ENCODE results near the gene KCNJ6.

DNA sequence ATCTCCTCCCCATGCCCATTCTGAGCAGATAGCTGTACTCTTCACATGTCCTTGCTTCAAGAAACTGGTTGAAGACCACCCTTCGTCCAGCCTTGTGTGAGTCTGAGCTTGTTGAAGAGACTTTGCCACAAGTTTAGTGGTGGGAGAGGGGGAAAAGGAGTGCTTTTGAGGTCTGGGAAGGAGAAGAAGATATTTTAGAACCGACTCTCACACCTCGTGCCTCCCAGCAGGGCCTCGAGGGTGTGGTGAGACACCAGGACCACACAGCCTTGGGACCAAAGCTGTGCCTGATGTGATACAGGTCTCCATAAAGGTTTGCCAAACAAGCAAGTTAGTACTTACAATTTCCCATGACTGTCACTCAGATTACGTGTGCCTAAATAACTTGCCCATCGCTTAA, 347.8 kb downstream of the KCNJ6 start:
- TF ChIP-seq, protein P1, sequence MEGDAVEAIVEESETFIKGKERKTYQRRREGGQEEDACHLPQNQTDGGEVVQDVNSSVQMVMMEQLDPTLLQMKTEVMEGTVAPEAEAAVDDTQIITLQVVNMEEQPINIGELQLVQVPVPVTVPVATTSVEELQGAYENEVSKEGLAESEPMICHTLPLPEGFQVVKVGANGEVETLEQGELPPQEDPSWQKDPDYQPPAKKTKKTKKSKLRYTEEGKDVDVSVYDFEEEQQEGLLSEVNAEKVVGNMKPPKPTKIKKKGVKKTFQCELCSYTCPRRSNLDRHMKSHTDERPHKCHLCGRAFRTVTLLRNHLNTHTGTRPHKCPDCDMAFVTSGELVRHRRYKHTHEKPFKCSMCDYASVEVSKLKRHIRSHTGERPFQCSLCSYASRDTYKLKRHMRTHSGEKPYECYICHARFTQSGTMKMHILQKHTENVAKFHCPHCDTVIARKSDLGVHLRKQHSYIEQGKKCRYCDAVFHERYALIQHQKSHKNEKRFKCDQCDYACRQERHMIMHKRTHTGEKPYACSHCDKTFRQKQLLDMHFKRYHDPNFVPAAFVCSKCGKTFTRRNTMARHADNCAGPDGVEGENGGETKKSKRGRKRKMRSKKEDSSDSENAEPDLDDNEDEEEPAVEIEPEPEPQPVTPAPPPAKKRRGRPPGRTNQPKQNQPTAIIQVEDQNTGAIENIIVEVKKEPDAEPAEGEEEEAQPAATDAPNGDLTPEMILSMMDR (IDR thresholded peaks at IDR 0.05), result no peak
- no peak for TF ChIP-seq POLR2A (IDR thresholded peaks at IDR 0.05)
- no peak for TF ChIP-seq POLR2AphosphoS5 (IDR thresholded peaks at IDR 0.05)
